Astrocyte of the spinal cord (primary cell): ENCODE data around the gene FBXW11.

Experiments used
- DNase-seq: peaks from one replicate; pipeline ENCODE4 v3.0.0; 2011; ENCODE audit warnings: low read depth, low spot score
- H3K4me3 ChIP-seq: 2 replicates; pipeline ENCODE4 v1.5.1; 2011; ENCODE audit warnings: low read depth, mild to moderate bottlenecking, low read length, moderate library complexity
- CTCF ChIP-seq: IDR thresholded peaks from 2 replicates; pipeline ENCODE4 v1.5.1; 2012; ENCODE audit warnings: low read depth, mild to moderate bottlenecking, low read length, inconsistent platforms
- in situ Hi-C: cut with HindIII; loops from 2 replicates; pipeline ENCODE4 v1.10.0; 2017; ENCODE audit warnings: low sequenced_read_pairs

Gene FBXW11

GRCh38 chr5:171846323-171846722, 160.1 kb downstream of the FBXW11 start:
- no peak for TF ChIP-seq CTCF
- in situ Hi-C loops = no loop called here
- H3K4me3 ChIP-seq = no peak overlapping the region
- no peak for DNase-seq

GRCh38 chr5:171845857-171846256, 160.6 kb downstream of the FBXW11 start:
- TF ChIP-seq CTCF = no peak
- DNase-seq = no peak
- no peak overlapping the region for H3K4me3 ChIP-seq
- in situ Hi-C loops = no loop called here

GRCh38 chr5:171845040-171845630, 161.3 kb downstream of the FBXW11 start:
- no peak for TF ChIP-seq CTCF
- H3K4me3 ChIP-seq = no peak overlapping the region
- in situ Hi-C loops = no loop called here
- DNase-seq = no peak

- in situ Hi-C loops = no loop called here
- no peak for TF ChIP-seq CTCF
- H3K4me3 ChIP-seq = no peak overlapping the region
- DNase-seq = no peak
Measured at GRCh38 chr5:171842777-171843328, 163.6 kb downstream of the FBXW11 start.

- in situ Hi-C loops = no loop called here
- no peak for TF ChIP-seq CTCF
- H3K4me3 ChIP-seq = no peak overlapping the region
- no peak for DNase-seq
Measured at GRCh38 chr5:171841984-171842776, 164.3 kb downstream of the FBXW11 start.

GRCh38 chr5:171840711-171841522, 165.5 kb downstream of the FBXW11 start:
- no peak for DNase-seq

More at GRCh38 chr5:171840711-171841522, 165.5 kb downstream of the FBXW11 start:
- TF ChIP-seq CTCF = no peak
- H3K4me3 ChIP-seq = no peak overlapping the region
- in situ Hi-C loops = no loop called here
